Hindlimb muscle (tissue), 1 donor: ENCODE measurements around the gene KIAA0319L. TPM values are rescaled to one million over a fixed set of nuclear protein-coding genes. Genes with fewer than 3 reads are reported as not detected.
"Not testable (repeated sequence)": the region's sequence is repeated elsewhere in the genome, so short reads cannot be mapped to it uniquely, and the experiment has no call there.

ENCODE experiments used
- DNase-seq: peaks from one replicate; pipeline ENCODE4 v3.0.0-alpha.2; 2013
- polyA plus RNA-seq: library from polyadenylated mRNA; unstranded; fragments of 120-200 nt; gene quantifications from one replicate; pipeline ENCODE4 v1.2.1, GENCODE V29; 2013; ENCODE audit not compliant: insufficient read length

KIAA0319L gene
- polyA plus RNA-seq, 1 donor = 41.3 TPM

GRCh38 chr1:35580949-35581388 lies 23.8 kb upstream of the KIAA0319L start:
- DNase-seq = no peak

- no peak for DNase-seq
These were observed 20.1 kb upstream of the KIAA0319L start for GRCh38 chr1:35577071-35577998.

- not testable (repeated sequence) for DNase-seq
These were observed 19.5 kb upstream of the KIAA0319L start for GRCh38 chr1:35576766-35577070.

- DNase-seq = no peak
These were observed 19.0 kb upstream of the KIAA0319L start for GRCh38 chr1:35576061-35576765.

GRCh38 chr1:35575416-35575958 lies 18.3 kb upstream of the KIAA0319L start:
- DNase-seq = no peak

GRCh38 chr1:35574655-35575415 lies 17.6 kb upstream of the KIAA0319L start:
- DNase-seq = no peak

GRCh38 chr1:35574125-35574654 lies 17.0 kb upstream of the KIAA0319L start:
- no peak for DNase-seq

- DNase-seq = no peak
These were observed 16.3 kb upstream of the KIAA0319L start, which contains the start of gene TFAP2E for GRCh38 chr1:35573198-35574124. Gene TFAP2E (plus strand): TSS chr1:35573314. CDS start chr1:35573578, 264 bp downstream.

GRCh38 chr1:35572296-35572695 lies 15.1 kb upstream of the KIAA0319L start:
- DNase-seq = no peak

GRCh38 chr1:35571263-35571662 lies 14.1 kb upstream of the KIAA0319L start:
- DNase-seq = no peak

GRCh38 chr1:35570589-35571137 lies 13.5 kb upstream of the KIAA0319L start:
- DNase-seq = no peak

- no peak for DNase-seq
These were observed 12.7 kb upstream of the KIAA0319L start for GRCh38 chr1:35569936-35570335.

GRCh38 chr1:35568975-35569395 lies 11.8 kb upstream of the KIAA0319L start:
- DNase-seq = peak; percentile 74

- DNase-seq = no peak
These were observed 10.8 kb upstream of the KIAA0319L start for GRCh38 chr1:35567947-35568558.

GRCh38 chr1:35565742-35566133 lies 8.5 kb upstream of the KIAA0319L start:
- no peak for DNase-seq

- DNase-seq = no peak
These were observed 7.9 kb upstream of the KIAA0319L start for GRCh38 chr1:35564884-35565741.

GRCh38 chr1:35564037-35564883 lies 7.1 kb upstream of the KIAA0319L start:
- DNase-seq = no peak

- DNase-seq = no peak
These were observed 6.0 kb upstream of the KIAA0319L start for GRCh38 chr1:35563166-35563565.
